Activated CD8-positive, alpha-beta memory T cell treated with anti-CD3 and anti-CD28 coated beads, Interleukin-2, amount 50 U/mL, for 4 hours (primary cell): ENCODE results near the gene PFN1.

ENCODE experiments used
- DNase-seq: peaks from one replicate; pipeline ENCODE4 v3.0.0-alpha.2; 2020

The PFN1 gene

DNA sequence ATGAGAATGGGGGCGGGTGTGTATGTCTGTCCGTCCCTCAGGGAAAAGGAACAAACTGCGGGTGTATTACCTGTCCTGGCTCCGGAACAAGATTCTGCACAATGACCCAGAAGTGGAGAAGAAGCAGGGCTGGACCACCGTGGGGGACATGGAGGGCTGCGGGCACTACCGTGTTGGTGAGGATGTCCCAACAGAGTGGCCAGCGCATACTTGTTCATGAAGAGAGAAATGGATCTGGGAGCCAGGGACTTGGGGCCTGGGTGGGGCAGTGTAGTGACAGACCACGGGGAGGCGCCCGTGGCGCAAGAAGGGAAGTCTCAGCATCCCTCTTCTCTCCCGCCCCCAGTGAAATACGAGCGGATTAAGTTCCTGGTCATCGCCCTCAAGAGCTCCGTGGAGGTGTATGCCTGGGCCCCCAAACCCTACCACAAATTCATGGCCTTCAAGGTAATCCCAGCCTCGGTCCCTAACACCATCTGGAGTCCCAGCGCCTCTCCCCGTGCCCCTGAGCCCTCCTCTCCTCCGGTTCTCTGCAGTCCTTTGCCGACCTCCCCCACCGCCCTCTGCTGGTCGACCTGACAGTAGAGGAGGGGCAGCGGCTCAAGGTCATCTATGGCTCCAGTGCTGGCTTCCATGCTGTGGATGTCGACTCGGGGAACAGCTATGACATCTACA is 52.5 kb downstream of the PFN1 start:
- no peak for DNase-seq
